GM18867 (cell line): ENCODE results near the gene DMRT2.

ENCODE experiments used
- ATAC-seq: cut with Tn5 transposase; IDR thresholded peaks from one replicate; pipeline ENCODE4 v1.9.1; 2021; ENCODE audit warnings: mild to moderate bottlenecking, moderate library complexity; ENCODE audit not compliant: unreplicated experiment

DMRT2 gene

DNA sequence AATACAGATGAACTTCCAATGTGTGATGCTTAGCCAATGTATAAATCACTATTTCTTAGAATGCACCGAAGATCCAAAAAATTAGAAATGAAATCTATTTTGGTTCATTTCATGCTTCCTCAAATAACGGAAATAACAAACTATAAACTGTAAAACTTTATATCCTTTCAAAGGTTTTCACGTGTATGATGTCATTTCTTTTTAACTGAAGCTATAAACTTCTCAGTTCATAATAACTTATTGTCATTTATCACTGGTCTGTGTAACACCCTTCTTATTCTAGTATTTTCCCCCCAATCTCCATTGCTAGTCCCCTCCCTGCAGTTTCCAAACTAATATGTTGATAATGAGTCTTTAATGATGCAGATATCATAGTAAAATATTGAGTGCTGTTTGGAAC, 36.4 kb downstream of the DMRT2 start:
- ATAC-seq = no peak

DNA sequence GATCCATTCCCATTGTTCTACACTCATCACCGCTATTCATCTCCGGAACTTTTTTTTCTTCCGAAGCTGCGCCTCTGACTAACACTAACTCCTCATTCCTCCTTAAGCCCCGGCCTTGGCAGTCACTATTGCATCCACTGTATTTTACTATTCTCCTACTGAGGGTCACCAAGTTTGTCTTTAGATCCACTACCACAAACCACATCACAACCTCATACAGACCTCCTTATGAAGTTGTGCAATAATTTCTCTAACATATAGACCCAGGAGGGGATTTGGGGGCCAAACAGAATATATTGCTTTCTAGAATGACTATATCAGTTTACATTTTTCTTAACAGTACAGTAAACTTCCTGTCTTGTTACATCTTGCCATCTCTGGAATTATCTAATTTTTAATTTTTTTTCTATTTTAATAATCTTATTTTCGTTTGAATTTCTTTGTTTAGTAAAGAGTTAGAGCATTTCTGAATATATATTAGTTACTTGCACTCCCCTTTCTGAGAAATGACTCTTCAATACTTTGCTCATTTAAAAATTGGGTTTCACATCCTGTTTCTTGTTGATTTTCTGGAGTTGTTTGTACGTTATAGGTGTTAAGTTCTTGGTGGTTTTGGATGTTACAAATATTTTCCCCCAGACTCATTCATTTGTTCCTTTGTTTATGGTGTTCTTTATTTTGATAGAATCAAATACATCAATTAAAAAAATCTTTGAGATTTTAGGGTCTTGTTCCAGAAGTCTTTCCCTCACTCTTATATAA, 37.1 kb downstream of the DMRT2 start:
- peak; percentile 93 for ATAC-seq

DNA sequence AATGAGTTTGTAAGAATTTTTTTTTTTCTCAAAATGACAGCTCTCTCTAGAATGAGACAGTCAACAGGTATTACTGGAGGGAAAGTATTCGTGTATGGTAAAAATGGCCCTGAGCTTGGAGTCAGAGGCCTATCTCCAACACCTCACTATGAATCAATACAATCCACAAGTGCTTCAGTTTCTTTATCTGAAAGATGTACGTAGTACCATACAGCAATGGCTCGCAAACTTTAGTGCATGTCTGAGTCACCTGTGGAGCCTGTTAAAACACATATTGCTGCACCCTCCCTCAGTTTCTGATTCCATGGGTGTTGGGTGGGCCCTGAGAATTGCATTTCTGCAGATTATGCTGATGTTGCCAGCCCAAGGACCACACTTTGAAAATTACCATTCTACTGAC, 44.6 kb downstream of the DMRT2 start:
- no peak for ATAC-seq

DNA sequence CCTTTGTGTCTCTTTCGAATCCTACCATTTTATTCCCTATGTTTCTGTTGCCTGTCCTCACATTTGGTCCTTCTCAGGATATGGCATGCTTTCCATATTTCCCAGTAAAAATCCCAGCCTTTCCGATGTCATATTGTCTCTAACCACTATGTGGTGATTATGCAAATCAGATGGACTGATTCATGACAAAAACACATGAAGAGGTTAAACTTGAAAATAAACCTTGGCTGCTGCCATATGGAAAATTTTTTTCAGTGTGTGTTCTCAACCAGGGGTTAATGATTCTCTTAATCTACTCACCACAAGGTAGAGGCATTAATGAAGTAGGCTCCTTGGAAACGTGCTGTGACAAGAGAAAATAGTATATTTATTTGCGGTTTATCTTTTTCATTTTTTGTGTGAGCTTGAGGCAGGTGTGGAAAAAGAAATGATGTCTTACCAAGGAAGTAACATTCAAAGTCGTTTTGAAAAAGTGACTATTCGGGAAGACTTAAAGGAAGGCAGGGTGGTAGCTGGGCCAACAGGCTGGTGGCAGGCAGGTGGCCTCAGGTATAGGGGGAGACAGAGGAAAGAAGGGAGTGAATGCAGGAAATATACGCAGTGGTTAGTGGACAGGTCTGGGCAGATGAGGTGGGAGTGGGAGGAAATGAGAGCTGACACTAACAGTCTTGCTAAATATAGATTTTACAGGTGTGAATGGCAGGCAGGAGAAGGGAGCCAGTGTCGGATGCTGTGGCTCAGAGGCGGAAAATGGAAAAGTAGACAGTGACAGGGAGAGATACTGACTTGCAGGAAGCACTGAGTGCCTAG, 46.2 kb downstream of the DMRT2 start:
- no peak for ATAC-seq

DNA sequence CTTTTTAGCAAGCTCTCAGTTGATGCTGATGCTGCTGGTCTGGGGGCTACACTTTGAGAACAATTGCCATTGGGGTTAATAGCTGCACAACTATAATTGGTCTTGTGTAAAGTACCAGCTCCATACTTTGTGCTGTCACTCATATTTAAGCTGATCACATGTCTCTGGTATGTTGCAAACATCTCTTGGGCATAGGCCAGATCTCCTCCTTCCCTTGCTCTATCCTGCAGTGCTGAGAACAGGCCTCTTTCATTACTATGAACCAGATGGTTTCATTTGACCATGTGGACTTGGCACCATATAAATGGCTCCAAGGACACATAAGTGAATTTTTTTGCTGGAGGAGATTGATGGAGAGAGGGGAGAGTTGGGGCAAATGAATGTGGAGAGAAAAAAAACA, 48.4 kb downstream of the DMRT2 start:
- no peak for ATAC-seq

DNA sequence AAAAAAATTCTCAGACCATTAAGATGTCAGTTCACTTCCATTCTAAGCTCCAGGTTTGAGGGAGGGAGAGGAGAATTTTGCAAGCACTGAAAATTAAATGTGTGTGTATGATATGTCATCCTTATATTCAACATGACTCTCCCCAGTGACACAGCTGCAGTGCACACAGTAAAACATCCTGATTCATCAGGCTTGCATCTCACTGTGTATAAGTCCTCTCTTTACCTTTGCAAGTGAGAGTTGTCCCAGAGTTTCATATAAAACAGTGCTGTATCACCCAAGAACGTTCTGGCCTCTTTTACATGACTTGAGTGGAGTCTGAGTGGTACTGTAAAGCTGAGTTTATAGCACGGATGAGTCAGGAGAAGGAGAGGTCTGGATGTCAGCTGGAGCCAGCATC, 50.0 kb downstream of the DMRT2 start:
- no peak for ATAC-seq

DNA sequence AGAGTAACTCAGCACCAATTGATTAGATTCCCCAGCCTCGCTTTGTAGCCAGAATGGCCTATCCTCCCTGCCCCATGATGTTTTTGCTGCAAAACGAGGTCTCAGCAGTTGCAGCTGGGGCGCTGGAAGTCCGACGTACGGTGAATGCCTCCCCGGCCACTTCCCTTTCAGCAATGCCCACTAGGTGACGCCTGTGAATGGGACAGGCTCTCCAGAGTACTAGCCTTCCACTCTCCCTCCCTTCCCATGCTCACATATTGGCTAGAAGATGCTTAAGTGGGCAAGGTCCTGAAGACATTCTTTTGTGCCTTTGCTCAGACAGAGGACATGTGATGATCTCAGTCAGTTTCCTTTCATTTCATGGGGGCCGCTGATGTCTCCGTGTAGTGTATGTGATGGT, 50.8 kb downstream of the DMRT2 start:
- ATAC-seq = no peak

DNA sequence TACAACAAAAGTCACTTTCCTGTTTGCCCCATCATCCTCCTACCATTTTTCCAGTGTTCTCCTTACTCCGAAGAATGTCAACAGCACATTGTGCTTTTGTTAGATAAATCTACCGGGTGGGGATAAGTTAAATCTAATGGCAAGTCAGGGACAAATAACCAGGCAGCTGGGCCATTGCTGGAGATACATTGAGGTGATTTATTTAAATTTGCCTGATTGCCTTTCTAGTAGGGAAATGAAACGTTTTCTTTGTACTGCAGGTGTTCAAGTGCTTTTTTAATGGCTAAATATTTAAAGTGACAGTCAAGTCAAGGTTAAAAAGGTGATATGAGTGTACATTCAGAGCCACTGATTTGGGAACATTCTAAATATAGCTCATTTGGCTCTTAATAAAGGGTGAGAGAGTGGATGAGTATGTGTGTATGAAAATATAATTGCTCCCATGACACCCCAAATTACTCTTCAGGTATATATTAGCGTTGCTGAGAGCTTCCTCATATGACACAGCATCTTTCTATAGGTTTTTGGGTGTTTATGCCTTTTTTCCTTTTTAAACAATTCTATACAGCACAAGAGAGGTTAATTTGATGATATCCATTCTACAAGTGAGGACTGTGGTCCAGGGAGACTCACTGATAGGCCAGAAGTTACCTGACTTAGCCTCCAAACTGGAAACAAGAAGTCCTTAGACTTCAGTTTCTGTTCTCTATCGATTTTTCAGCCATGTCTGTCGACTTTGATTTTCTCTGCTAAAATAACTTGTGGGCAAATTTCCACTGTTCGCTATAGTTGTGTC, 51.9 kb downstream of the DMRT2 start:
- no peak for ATAC-seq

DNA sequence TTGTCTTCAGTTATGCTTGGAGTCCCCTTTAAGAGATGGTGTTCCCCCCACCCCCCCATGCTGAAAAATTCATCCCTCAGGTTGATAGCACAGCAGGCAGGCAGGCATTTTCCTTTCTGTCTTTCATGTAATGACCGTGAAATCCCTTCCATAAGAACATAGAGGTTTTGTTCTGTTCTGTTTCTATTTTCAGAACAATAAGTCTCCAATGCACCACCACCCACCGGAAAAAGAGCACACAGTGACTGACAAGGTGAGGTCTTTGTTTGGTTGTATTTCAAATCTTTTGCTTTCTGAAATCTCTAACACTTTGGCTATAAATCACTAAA, 52.4 kb downstream of the DMRT2 start:
- no peak for ATAC-seq
